GM12872 (cell line): ENCODE data around the gene CKS2.
A peak's percentile ranks its signal among the peaks of the same experiment; 100 is the strongest.

Experiments
- CTCF ChIP-seq: IDR thresholded peaks from 3 replicates; pipeline ENCODE4 v1.5.1; 2011; ENCODE audit warnings: low read depth, mild to moderate bottlenecking, low read length, moderate library complexity; ENCODE audit not compliant: insufficient read depth

CKS2 gene

GRCh38 chr9:89315482-89315881 is 4.5 kb downstream of the CKS2 start:
- TF ChIP-seq CTCF: no peak

GRCh38 chr9:89317282-89317681 is 6.3 kb downstream of the CKS2 start:
- no peak for TF ChIP-seq CTCF

DNA sequence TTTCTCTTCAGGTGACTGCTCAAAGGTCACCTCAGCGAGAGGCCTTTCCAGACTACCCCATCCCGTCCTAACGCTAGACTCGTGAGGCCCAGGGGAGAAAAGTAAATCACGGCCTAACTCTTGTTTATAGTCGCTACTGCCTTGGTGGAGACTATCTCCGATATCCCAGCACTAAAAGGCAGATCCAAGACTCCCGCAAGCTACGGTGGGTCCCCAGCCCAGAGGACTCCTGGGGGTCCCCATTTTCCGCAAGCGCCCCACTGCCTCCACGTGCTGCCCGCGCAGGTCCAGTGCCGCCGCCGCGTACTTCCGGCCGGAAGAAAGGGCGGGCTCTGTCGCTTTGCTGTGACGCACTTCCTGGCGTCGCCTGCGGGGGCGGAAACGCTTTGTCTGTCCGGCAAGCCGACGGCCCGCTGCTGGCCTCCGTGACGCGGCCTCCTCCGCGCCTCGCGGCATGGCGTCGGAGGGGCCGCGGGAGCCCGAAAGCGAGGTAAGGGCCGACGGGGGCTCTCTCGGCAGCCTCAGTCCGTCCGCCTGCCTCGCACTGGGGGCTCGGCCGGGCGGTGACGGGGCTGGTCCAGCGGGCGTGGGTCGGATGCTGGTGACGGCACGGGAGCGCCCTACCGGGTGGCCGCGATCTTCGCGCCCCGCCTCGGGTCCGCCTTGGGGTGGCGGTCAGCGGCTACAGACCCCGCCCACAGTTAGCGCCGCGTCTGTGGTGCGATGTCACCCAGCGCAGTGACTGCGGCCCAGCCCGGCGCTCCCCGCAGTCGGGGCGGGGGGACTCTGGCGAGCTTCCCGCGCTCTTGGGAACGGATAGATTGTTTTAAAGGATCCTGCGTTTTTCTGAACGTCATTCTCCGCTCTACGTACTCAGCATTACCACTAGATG is 7.4 kb downstream of the CKS2 start, which contains the start of gene SECISBP2:
SECISBP2 (plus strand) TSS at position 378 of the 892 bp plus-strand sequence; CDS start at position 455, 77 bp downstream.
- peak; percentile 69 for TF ChIP-seq CTCF

GRCh38 chr9:89319015-89319905 is 8.3 kb downstream of the CKS2 start:
- TF ChIP-seq CTCF: no peak

DNA sequence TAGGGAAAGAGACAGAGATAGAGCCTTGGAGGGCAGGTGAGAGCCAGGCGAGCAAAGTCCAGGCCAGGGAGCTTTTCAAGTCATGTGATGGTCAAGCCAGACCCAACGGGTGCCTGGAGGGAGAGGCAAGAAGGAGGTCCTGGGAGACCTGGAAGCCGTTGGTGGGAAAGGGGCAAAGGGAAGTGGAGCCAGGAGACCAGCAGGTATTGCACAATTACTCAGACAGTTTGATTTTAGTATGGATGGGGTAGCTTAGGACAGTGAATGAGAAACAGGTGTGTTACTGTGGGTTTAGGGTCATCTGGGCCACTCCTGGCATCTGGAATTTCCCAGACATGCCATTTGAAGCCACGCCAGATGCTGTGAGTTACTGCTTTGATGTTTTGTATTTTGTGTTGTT is 12.4 kb downstream of the CKS2 start:
- TF ChIP-seq CTCF: no peak

DNA sequence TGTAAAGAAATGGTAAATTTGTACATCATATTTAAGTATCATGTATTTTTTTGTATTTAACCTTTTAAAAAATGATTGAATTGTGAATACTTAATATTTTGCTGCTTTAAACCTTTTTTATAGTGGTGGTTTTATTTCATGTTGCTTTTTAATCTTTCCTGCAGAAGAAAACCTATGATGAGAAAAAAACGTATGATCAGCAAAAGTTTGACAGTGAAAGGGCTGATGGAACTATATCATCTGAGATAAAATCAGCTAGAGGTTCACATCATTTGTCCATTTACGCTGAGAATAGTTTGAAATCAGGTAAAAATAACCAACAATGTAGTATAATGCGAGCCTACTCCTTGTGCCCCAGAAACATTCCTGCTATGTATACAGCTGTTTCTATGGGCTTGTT is 14.7 kb downstream of the CKS2 start:
- TF ChIP-seq CTCF: no peak

GRCh38 chr9:89328064-89328463 is 17.1 kb downstream of the CKS2 start:
- no peak for TF ChIP-seq CTCF
